Prostate gland (tissue), 2 donors: Measurements from ENCODE around the gene TVP23B. TPM values are rescaled to one million over a fixed set of nuclear protein-coding genes. Genes with fewer than 3 reads are reported as not detected.

Experiments used
- DNase-seq: peaks from one replicate; pipeline ENCODE4 v3.0.0-alpha.2; 2019; ENCODE audit warnings: low spot score
- H3K27ac ChIP-seq, 2 donors: fragments of 200-600 bp; sonication (generic); 2 replicates each; pipeline ENCODE4 v1.5.1; 2017 to 2019
- H3K27me3 ChIP-seq: fragments of 200-600 bp; sonication (generic); replicated peaks from 2 replicates; pipeline ENCODE4 v1.5.1; 2019; ENCODE audit not compliant: insufficient read depth
- H3K36me3 ChIP-seq, 2 donors: fragments of 200-600 bp; sonication (generic); 1 replicate in 1 of 2; 2 replicates in 1 of 2; pipeline versions ENCODE4 v1.5.1 to v1.8.1; 2017 to 2019
- H3K4me1 ChIP-seq: fragments of 200-600 bp; sonication (generic); replicated peaks from 2 replicates; pipeline ENCODE4 v1.5.1; 2019
- H3K4me3 ChIP-seq, 2 donors: fragments of 200-600 bp; sonication (generic); 2 replicates each; pipeline ENCODE4 v1.5.1; 2017 to 2019
- H3K9me3 ChIP-seq: fragments of 200-600 bp; sonication (generic); 2 replicates; pipeline ENCODE4 v1.5.1; 2017
- POLR2A ChIP-seq: fragments of 450-650 bp; IDR thresholded peaks from one replicate; pipeline ENCODE4 v1.6.1; 2016; ENCODE audit warnings: antibody characterized with exemption, mild to moderate bottlenecking
- POLR2AphosphoS5 ChIP-seq: sonication (generic); formaldehyde crosslinking; IDR thresholded peaks from one replicate; pipeline ENCODE4 v1.6.1; 2017; ENCODE audit warnings: antibody characterized with exemption
- WGBS: methylation state at CpG from one replicate; pipeline ENCODE4 v1.1.5; 2018; 5-methylcytosine and 5-hydroxymethylcytosine counted together
- intact Hi-C: fragments of 100-400 bp; cut with DNase I; formaldehyde crosslinking; loops from one replicate; pipeline ENCODE4 v1.14.2; 2022
- total RNA-seq, 2 donors: library from RNA; depleted of rRNA; stranded (reverse); fragments of >200 nt; gene quantifications; one replicate each; pipeline ENCODE4 v1.1.0, GENCODE V29; 2016
- TF ChIP-seq, protein P1 (sequence below), 4 experiments: fragments of 200-600 bp in 2 of 4; fragments of 450-650 bp in 2 of 4; sonication (generic) in 2 of 4; IDR thresholded peaks; 1 replicate in 3 of 4; 2 replicates in 1 of 4; pipeline ENCODE4 v1.5.1; 2016 to 2019; ENCODE audit warnings: antibody characterized with exemption in 4 of 4, mild to moderate bottlenecking in 2 of 4, moderate library complexity in 2 of 4

The TVP23B gene
- total RNA-seq, 2 donors from 2014 or later = 39.8 to 43.7 TPM

DNA sequence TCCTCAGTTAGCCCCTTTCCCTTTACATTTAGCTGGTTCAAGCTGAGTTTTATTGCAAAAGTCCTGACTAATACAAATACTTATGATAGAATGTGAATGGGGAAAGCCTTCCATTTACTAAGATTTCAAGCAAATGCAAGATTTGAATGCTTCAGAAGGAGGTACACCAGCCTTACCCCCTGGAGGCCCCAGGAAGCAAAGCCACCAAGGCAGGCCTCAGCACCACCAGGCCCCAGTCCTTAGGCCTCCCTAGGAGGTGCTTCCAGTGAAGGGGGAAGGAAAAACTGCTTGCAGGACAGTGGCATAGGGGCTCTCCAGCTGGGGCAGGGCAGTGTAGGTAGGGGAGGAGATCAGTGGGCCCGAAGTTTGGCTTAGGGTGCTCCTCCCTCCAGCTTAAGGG is 69.7 kb downstream of the TVP23B start:
- intact Hi-C loops = no loop called here
- Histone ChIP-seq H3K27me3 (no peaks in the 10 kb centered on the region), H3K27ac (no peak overlapping the region), H3K9me3 (no peaks in the 10 kb centered on the region), H3K4me1 (no peaks in the 10 kb centered on the region), H3K36me3 (no peaks in the 10 kb centered on the region), H3K4me3 (no peak overlapping the region)
- 71% methylated on average over 1 of the region's 1 CpG for WGBS
- TF ChIP-seq POLR2A (no peak), POLR2AphosphoS5 (no peak)
- TF ChIP-seq, protein P1, sequence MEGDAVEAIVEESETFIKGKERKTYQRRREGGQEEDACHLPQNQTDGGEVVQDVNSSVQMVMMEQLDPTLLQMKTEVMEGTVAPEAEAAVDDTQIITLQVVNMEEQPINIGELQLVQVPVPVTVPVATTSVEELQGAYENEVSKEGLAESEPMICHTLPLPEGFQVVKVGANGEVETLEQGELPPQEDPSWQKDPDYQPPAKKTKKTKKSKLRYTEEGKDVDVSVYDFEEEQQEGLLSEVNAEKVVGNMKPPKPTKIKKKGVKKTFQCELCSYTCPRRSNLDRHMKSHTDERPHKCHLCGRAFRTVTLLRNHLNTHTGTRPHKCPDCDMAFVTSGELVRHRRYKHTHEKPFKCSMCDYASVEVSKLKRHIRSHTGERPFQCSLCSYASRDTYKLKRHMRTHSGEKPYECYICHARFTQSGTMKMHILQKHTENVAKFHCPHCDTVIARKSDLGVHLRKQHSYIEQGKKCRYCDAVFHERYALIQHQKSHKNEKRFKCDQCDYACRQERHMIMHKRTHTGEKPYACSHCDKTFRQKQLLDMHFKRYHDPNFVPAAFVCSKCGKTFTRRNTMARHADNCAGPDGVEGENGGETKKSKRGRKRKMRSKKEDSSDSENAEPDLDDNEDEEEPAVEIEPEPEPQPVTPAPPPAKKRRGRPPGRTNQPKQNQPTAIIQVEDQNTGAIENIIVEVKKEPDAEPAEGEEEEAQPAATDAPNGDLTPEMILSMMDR (IDR thresholded peaks at IDR 0.05) = no peak
- DNase-seq = no peak

- no peak for DNase-seq
- intact Hi-C loops = no loop called here
- H3K36me3 ChIP-seq = no peaks in the 10 kb centered on the region
Measured at GRCh38 chr17:18851201-18851600, 70.2 kb downstream of the TVP23B start.

DNA sequence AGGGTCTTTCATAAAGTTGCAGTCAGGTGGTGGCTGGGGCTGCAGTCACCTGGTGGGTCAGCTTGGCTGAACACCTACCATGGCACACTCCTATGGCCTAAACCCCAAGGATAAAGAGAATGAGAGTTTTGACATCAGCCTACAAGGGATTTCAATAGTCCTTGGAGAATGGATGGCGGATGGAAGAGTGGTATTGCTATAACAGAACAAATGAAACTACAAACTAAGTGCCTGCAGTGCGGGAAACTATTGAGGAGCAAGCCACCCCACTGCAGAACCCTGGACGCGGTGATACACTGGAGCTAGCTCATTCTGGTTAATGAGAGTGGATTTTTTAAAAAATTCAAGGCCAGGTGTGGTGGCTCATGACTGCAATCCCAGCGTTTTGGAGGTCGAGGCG is 74.0 kb downstream of the TVP23B start:
- TF ChIP-seq, protein P1 (IDR thresholded peaks at IDR 0.05) = no peak
- TF ChIP-seq POLR2AphosphoS5 = no peak
- TF ChIP-seq POLR2A = no peak
- H3K27ac ChIP-seq = no peak overlapping the region
- intact Hi-C loops = no loop called here
- no peaks in the 10 kb centered on the region for H3K9me3 ChIP-seq
- H3K36me3 ChIP-seq = no peaks in the 10 kb centered on the region
- no peak for DNase-seq
- H3K4me3 ChIP-seq = no peak overlapping the region
- 85% methylated on average over 7 of the region's 7 CpGs for WGBS
- no peaks in the 10 kb centered on the region for H3K4me1 ChIP-seq
- no peaks in the 10 kb centered on the region for H3K27me3 ChIP-seq

More at GRCh38 chr17:18851201-18851600, 70.2 kb downstream of the TVP23B start:
- no peaks in the 10 kb centered on the region for H3K9me3 ChIP-seq
- no peaks in the 10 kb centered on the region for H3K27me3 ChIP-seq
- H3K4me1 ChIP-seq = no peaks in the 10 kb centered on the region
- TF ChIP-seq POLR2AphosphoS5 (no peak), POLR2A (no peak)
- TF ChIP-seq, protein P1 (IDR thresholded peaks at IDR 0.05) = no peak
- H3K27ac ChIP-seq = no peak overlapping the region
- H3K4me3 ChIP-seq = no peak overlapping the region
- WGBS = 57% methylated on average over 3 of the region's 3 CpGs

- no peaks in the 10 kb centered on the region for H3K9me3 ChIP-seq
- H3K36me3 ChIP-seq = no peaks in the 10 kb centered on the region
Measured at GRCh38 chr17:18855831-18856569, 75.0 kb downstream of the TVP23B start.

More at GRCh38 chr17:18855831-18856569, 75.0 kb downstream of the TVP23B start:
- H3K4me3 ChIP-seq = peak overlapping the region; percentile 29 to 44
- DNase-seq = peak; percentile 95
- TF ChIP-seq POLR2AphosphoS5 (peak; percentile 99), POLR2A (peak; percentile 90)
- TF ChIP-seq, protein P1 (IDR thresholded peaks at IDR 0.05) = peak in 2 of 4 experiments; percentile 8
- H3K27me3 ChIP-seq = no peaks in the 10 kb centered on the region
- WGBS = under 1% methylated on average over 29 of the region's 29 CpGs
- intact Hi-C loops = no loop called here
- no peaks in the 10 kb centered on the region for H3K4me1 ChIP-seq
- H3K27ac ChIP-seq = peak overlapping the region; percentile 66 to 77

Other genes starting within 250 kb of the TVP23B start
- 1 to 10 TPM in 1 of 2 donors, not detected in 1; 1.2 TPM for gene TBC1D28, start 136.8 kb upstream of the TVP23B start, total RNA-seq
- 10 to 100 TPM; 11.3 to 13.1 TPM for gene FOXO3B, start 98.9 kb upstream of the TVP23B start, total RNA-seq
- 1 to 10 TPM in 1 of 2 donors, not detected in 1; 1.8 TPM for gene FBXW10, start 37.1 kb upstream of the TVP23B start, total RNA-seq
- 10 to 100 TPM; 30.6 to 35.0 TPM for gene PRPSAP2, start 76.9 kb downstream of the TVP23B start, total RNA-seq
- not detected for gene SLC5A10, start 171.0 kb downstream of the TVP23B start, total RNA-seq
- gene FAM83G, start 223.6 kb downstream of the TVP23B start, total RNA-seq = 1 to 10 TPM; 7.3 to 9.5 TPM